Upper lobe of left lung (tissue), 4 donors: ENCODE results near the gene LTBP1.

Experiments used
- EP300 ChIP-seq, 4 donors: sonication (generic); formaldehyde crosslinking; IDR thresholded peaks; one replicate each; pipeline ENCODE4 v1.5.1; 2017; ENCODE audit warnings: antibody characterized with exemption in 4 of 4, control low read depth in 2 of 4
- POLR2A ChIP-seq, 4 donors: fragments of 450-650 bp; IDR thresholded peaks; one replicate each; pipeline ENCODE4 v1.5.1; 2016 to 2017; ENCODE audit warnings: antibody characterized with exemption in 4 of 4, mild to moderate bottlenecking in 2 of 4
- TF ChIP-seq, protein P1 (sequence below), 6 experiments: fragments of 450-650 bp in 4 of 6; fragments of 200-600 bp in 2 of 6; sonication (generic) in 2 of 6; IDR thresholded peaks; one replicate each; pipeline ENCODE4 v1.5.1; 2016 to 2019; ENCODE audit warnings: antibody characterized with exemption in 6 of 6

DNA sequence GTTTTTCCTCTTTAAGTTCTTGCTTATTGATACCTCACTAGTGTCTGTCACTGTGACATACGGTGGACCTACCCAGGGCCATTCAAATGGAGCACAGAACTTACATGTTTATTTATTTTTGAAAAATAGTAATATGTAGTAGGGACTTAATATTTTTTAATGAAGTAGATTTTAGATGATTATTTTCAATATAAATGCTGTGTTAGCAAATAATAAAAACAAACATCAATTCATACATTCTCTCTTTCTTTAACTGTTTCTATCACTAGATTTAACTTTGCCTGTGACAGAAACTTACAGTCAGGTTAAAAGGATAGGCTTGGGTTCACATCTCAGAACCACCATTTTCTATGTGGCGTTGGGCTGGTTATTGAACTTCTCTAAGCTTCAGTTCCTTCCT is 345.3 kb downstream of the LTBP1 start:
- TF ChIP-seq, protein P1, sequence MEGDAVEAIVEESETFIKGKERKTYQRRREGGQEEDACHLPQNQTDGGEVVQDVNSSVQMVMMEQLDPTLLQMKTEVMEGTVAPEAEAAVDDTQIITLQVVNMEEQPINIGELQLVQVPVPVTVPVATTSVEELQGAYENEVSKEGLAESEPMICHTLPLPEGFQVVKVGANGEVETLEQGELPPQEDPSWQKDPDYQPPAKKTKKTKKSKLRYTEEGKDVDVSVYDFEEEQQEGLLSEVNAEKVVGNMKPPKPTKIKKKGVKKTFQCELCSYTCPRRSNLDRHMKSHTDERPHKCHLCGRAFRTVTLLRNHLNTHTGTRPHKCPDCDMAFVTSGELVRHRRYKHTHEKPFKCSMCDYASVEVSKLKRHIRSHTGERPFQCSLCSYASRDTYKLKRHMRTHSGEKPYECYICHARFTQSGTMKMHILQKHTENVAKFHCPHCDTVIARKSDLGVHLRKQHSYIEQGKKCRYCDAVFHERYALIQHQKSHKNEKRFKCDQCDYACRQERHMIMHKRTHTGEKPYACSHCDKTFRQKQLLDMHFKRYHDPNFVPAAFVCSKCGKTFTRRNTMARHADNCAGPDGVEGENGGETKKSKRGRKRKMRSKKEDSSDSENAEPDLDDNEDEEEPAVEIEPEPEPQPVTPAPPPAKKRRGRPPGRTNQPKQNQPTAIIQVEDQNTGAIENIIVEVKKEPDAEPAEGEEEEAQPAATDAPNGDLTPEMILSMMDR (IDR thresholded peaks at IDR 0.05): no peak
- TF ChIP-seq POLR2A (IDR thresholded peaks at IDR 0.05): no peak
- no peak for TF ChIP-seq EP300 (IDR thresholded peaks at IDR 0.05)
